HG03460 (cell line): ENCODE results near the gene ONECUT1.

ENCODE experiments used
- ATAC-seq: cut with Tn5 transposase; IDR thresholded peaks from one replicate; pipeline ENCODE4 v1.9.1; 2021; ENCODE audit not compliant: unreplicated experiment

Gene ONECUT1

DNA sequence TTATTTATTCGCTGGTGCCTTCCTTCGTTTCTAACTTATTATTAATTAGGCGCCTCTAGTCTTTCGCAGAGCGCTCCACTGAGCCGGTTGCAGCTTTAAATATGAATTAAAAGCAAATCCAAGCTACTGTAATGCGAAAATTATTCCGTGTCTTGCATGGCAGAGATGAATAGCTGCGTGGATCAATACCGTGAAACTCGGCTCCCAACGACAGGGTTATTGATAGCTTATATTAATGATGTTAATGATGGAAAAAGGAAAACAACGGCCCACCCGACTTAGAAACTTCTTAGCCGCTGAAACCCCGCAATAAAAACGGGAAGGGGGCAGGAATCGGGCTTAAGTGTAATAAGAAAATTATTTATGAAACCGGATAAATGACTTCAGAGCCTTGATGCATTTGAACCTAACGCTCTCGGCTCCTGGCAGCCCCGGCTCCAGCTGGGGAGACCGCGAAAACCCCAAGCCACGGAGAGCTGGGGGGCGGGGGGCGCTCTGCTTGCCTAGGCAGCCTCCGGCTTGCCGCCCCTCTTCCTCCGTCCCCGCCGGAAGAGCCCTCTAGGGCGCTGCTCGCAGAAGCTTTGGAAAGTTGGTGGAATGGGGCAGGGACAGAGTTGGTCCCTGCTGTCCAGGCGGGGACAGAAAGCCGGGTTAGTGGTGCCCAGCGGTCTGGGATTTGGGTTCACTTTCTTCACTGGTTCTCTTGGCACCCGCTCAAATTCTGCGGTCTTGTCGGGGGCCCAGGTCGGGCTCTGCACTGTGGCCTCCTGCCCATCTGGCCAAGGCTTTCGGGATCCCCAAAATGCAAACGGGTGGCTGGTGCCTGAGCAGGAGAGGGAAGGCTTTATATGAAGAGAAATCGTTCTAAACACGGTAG, 7.7 kb upstream of the ONECUT1 start:
- ATAC-seq = no peak

DNA sequence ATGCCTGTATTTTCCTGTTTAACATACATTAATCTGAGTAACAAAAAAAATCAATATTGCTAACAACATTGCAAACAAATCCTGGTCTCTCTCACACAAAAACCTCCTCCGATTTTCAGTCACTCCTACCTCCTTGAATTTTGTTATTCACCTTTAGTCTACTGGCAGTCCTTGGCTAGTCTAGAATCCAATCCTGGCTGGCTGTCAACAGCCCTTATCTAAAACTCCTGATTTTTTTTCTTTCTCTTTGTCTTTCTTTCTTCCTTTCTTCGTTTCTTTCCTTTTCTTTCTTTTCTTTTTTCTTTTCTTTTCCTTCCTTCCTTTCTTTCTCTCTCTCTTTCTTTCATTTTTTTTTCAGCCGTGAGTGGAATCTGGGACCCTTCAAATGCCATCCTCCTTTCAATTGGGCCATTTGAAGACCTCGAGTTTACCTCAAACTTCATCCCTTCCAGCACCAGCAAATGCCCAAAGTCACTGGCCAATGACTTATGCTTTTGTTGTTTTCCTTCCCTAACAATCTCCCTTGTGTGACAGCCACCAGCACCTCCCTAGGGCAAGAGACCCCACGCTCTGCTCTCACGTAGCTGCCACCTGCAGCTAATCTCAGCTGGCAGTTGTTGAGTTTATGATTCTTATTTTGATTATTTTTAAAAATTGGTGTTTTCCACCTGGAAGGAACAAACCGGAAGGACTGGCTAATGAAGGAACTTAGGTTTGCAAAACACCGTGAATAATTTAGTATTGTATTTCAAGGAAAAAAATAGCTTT, 6.8 kb upstream of the ONECUT1 start:
- ATAC-seq = no peak

DNA sequence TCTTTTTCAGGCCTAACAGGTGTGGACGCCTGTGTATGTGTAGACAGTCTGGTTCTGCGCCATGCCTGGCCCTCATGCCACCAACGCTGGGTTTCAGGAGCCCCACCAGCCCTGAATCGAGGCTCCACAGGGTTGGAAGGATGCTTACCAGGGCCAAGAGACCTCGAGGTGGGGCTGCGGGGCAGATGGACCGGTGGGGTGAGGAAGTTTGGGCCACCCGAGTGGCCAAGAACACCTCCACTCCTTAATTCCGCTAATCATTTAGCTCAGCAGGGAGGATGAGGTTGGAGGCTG, 6.0 kb upstream of the ONECUT1 start:
- no peak for ATAC-seq

DNA sequence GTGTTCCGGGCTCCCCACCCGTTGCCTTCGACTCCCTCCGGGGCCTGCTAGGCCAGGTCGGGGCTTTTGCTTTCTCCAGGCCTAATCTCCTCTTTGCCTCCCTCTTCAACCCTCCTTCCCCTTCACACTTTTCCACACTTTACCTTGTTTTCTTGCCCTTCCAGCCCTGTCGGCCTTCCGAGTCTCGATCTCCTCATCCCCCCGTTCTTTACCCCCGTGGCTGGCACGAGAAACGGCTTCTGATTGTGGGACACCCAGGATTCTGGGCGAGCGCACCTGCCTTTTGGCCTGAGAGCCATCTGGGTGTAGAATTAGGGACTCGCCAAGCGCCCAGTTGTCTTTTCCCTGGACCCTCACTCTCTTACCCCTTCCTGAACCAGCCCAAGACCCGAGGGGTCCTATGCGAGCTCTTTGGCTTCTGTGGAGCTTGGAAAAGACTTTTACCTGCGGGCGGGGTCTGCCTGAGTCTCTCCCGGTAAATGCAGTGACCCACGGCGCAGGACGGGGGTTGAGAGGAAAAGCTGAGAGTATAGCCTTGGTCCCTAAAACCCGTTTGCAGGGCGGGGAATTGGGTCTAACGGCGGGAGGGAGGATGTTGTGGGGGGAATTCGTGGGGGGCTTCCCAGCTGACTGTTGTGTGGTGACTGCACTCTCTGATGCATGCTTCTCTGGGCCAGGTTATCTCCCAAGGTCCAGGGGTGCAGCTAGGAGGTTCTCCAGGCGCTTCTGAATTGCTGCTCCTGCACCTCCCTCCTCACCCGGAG, 5.5 kb upstream of the ONECUT1 start:
- no peak for ATAC-seq

DNA sequence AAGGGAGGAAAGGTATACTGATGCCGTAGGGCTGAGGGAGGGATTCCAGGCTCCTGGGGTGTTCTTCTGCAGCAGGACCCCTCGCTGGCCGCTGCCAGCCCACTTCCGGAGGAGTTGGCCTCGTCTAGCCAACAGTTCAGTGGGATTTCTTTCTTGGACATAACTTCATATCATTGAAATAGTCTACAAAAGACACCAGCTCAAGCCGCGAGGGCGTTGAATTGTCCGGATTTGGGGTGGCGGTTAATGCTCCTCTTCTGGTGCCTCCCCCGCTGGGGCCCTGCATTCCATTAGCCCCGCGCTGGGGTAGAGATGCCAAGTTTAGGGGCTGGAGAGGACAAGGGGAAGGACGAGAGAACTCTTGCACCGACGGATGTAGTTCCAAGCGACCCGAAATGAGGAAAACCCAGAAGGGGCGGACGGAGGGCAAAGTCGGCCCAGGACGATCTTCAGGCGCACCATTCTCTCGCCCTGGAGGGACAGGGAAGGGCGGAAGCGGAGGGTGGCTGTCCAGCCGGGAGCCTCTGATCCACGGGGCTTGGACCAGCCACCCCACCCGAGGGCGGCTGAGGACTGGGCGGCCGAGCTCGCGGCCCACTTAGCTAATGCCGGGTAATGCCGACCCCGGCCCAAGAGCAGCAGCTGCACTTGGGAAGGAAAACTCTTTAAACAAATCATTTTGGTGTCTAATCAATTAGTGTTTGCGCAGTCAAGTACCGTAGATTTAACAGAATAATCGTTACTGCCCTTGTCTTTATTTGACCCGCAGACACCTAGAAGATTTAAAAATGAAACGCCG, 4.7 kb upstream of the ONECUT1 start:
- no peak for ATAC-seq

DNA sequence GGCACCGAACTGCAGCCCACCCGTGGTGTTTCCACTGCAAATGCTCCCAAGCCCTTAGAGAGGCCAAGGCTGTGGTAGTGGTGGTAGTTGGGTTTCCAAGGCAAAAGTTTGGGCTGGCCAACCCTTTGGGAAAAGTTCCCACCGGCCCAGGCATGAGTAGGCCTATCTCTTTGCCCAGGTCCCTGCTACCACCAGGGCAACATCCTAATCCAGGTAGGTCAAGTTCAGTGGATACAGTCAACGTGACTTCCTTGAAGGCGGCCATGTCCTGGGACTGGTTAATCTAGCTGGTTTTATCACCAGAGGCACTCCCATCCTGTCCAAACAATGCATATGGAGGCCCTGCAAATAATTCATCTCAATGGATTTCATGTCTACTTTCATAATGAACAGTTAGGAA, 1.6 kb upstream of the ONECUT1 start:
- no peak for ATAC-seq

DNA sequence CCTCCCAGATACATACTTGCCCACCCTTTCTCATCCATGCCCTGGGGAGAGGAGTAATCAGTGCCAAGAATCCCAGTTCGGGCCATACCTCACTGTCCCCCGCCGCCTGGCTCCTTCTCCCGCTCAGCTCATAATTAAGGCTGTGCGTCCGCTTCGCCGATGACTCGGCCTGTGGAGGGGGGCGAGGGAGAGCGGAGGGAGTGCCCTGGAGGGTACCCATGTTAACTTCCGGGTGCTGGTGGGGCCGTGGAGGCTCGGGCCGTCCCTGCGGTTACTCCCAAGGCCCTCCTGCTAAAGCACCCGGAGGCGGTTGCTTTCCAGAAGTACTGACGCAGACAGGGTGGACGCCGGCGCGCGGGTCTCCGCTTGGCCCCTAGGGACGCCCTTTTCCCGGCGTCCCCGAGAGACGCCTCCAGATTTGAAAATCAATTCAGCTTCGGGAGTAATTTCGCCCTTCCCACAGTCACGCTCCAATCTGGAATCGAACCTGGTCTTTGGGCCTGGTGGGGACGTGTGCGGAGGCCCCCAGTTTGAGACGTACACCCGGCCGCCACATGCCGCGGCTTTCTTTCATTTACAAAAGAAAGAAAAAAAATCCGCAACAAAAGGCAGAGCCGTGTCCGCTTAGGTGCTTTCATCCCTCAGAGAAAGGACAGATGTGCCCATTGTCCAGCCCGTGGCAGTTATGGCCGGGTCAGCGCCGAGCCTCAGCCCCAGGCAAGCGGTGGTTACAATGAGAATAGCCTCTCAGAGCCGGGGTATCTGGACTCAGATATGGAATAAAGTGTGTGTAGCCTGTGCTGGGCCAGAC, 1.0 kb upstream of the ONECUT1 start:
- no peak for ATAC-seq

DNA sequence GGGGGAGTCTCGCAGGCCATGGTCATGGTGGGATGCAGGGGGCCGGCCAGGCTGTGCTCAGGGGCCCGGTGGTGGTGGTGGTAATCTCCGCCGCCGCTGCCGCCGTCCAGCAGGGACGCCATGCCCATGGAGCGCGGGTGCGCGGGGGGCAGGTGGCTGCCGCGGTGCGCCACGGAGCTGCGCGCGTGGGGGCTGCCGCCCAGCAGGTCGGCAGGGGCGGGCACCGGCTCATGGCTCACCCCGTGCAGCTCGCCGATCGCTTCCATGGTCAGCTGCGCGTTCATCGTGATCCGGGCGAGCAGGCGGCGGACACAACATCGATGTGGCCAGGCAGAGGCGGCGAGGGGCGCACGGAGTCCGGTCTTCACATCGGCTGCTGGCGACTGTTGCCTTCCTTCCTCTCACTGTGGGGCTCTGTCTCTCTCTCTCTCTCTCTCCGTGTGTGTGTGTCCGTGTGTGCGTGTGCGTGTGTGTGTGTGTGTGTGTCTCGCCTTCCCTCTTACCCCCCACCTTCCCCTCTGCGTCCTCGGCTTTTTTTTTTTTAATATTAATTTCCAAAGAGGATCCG, 451 bp downstream of the ONECUT1 start:
- ATAC-seq = peak; percentile 22

DNA sequence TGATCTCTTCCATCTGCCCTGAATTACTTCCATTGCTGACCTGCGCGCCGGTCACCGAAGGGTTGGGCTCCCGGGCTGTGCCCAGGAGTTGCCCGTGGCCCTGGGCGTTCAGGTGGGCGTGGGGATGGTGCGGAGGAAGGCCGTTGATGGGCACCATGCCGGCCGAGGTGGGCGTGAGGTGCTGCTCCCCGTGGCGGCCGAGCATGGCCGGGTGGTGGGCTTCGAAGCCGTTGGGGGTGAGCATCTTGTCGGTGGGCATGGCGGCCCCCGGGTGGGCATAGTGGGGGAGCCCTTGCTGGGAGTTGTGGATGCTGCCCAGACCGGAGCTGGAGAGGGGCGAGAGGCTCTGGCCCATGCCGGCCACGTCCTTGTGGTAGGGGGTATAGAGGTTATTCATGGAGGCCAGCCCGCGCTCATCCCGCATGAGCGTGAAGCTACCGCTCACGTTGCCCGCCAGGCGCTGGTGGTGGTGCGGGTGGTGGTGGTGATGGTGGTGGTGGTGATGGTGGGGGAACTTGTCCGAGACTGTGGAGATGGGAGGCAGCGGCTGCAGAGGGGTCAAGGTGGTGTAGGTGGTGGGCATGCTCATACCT, 1.0 kb downstream of the ONECUT1 start:
- no peak for ATAC-seq

DNA sequence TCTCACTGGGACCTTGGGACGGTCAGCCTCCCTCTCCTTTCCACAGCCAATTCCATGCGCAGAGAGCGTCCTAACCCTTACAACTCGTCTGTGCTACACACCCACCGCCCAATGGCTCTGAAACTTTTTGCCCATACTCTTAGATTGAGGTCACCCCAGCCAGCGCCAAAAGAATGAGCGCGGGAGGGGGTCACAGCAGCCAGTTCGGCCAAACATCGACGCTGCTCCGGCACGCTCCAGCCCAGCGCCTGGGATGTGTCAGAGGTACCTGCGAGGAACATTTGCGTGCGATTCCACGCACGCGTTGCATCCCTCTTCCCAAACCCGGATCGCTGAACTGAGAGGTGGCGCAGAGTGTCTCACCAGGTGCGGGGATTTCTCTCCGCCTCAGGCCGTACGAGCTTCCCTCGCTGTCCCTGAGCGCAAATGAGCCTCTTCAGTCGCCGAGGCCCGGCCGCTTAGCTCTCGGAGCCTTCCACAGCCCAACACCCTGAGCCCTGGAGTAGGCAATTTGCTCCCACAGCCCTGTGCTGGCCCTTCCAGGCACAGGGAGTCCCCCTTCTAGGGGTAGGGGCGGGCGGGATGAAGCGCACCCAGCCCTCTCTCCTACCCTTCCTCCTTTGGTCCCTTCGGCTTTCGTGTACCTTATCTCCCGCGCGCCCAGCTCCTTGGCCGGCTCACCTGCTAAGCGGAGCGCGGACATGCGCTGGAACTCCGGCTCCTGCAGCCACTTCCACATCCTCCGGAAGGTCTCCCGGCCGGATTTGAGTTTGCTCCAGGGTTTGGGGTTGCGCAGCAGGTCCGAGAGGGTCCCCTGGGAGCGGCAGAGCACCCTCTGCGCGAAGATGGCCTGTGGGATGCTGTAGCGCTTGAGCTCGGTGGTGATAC, 1.8 kb downstream of the ONECUT1 start:
- ATAC-seq = no peak

DNA sequence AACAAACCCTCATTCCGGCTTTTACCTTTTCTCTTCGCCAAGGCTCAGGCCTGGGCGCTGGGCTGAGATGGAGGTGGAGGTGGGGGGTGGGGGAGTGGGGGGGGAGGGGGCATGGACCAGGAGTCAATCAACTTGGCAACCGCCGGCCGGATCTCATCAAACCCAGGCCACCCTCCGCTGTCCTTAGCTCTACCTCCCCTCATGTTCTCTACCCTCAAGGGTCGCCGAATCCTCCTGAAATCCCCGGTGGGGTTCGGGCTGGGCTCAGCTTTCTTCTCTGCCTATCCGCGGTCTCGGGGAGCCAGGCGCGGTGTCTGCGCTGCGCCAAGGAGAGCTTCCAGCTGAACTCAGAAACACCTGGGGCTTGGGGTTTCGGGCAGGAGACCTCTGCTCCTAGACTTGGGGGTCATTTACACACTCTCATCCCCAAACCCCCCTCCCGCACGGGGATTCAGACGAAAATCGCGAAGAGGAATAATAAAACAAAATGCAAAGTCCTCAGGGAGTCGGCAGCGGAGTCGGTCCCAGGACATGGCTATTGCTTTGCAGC, 2.5 kb downstream of the ONECUT1 start:
- no peak for ATAC-seq

DNA sequence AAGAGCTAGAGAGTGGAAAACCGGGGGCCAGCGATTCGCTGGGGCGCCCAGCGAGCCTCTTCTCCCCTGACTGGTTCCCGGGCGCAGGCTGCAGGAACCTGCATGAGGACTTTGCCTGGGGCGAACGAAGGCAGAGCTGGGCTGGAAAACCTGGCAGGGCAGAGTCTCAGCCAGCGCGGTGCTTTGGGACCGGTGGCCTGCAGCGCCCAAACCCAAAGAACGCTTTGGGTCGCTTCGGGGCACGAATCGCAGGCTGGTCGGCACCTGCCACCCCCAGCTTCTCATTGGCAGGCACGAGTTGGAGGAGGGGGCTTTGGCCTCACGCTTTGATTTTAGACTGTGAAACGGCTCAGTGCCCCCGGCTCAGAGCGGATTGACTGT, 3.0 kb downstream of the ONECUT1 start:
- no peak for ATAC-seq

DNA sequence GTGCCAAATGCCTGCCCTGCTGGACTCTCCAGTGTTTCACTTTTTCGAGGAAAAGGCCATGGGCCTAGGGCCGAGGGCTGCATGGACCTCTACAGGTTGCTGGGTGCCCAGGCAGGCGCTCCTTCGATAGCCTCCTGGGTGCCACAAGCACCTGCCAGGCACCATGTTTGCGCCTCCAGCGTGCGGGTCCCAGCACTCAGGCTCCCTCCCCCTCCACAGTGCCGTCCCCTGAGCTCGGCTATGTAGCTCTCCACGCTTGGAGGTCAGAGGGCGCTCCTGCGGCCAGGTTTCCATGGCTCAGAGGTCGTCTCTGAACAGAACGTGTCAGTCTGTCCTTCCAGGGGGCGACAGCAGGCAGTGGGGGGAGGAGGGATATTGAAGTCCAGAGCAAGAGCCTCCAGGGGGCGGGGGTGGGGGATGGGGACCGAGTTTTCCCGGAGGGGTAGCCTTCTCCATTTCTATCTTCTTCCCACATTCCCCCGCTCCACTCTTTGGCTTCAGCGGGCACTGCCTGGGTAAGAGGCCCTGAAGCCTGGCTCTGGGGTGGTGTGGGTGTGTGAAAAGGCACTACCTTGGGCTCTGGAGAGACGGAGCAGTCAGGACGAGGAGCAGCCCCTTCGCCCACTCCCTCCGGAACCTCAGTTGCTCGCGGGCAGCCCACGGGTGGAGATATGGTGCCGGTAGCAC, 3.6 kb downstream of the ONECUT1 start:
- no peak for ATAC-seq

DNA sequence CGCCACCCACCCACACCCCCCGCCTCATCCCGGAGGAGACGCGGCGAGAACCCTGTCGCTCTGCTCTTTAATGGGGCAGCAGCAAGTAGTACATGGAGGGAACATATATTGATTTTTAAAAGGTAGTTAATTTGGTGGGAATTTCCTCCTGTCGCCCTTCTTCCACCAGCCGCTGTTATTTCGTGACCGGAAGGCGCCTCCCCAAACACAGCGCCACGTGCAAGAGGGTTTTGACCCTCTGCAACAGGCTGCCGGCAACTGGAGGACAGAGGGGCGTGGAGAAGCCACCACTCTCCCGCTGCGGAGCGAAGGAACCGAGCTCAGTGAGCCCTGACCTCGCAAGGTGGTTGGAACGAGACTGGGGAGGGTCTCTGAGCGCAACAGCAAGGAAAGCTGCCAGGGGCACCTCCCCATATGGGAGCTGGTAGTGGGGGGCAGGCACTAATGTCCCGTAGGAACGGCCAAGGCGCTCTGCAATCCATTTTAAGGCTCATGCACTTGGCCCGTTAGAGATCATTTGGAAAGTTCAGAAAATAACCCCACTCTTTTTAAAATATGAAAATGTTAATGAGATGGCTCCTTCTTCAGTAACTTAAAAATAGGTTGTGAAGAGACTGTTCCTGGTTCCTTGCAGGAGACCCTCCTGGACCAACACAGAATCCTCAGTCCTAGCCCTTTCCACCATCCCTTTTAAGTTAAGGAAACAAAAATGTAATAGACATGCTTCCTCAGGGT, 4.3 kb downstream of the ONECUT1 start:
- ATAC-seq = no peak

DNA sequence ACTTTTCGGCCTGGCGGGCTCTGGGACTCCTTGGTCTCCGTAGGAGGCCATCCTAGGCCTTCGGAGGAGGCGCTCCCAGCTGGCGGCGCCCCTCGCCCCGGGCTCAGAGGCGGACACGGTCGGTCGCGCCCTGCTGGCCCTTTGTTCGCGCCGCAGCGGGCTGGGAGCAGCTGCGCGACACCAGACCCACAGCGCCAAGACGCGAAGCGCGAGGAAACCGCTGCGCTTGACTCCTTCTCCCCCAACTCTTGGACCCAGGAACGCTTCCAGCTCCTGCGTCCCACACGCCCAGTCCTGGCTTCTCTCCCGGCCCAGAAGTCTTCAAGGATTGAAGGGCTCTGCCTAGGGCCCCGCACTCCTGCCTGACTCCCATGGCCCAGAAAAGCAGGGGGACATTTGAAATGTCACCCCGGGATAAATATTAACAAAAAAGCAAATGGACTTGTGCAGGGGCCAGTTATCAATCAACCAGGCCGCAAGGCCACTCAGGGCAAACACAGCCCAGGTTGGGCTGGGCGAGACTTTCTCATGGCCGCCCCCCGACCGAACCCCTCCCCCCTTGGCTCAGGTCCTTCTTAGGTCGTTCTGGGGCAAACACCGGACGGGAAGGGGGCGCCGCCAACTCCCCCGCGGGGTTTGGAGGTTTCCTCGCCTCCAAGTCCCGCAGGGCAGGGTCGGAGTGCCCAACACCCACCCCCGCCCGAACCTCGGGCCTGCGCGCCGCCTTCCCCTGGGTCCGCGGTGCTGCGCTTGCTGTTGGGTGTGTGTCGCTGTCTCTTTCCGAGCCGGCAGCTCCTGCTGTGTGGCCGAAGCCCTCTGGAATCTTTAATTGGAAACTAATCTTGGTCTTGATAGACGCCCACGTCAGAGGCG, 5.1 kb downstream of the ONECUT1 start:
- ATAC-seq = no peak
